CD4-positive, alpha-beta T cell (primary cell): ENCODE measurements around the gene CDH4. TPM values are rescaled to one million over a fixed set of nuclear protein-coding genes. Genes with fewer than 3 reads are reported as not detected.

Experiments used
- ATAC-seq: fragments of 200-7000 bp; cut with Tn5 transposase; one replicate; pipeline ENCODE4 v1.10.0; 2022; ENCODE audit warnings: mild to moderate bottlenecking; ENCODE audit not compliant: poor library complexity
- CTCF ChIA-PET: fragments of 350-600 bp; sonication (Branson Sonifier 250); formaldehyde crosslinking; loops from one replicate; lab custom pipeline; 2021; ENCODE audit warnings: antibody characterized with exemption, inconsistent platforms; lab: Charles Lee
- POLR2A ChIA-PET: fragments of 350-600 bp; sonication (Branson Sonifier 250); formaldehyde crosslinking; loops from one replicate; lab custom pipeline; 2021; ENCODE audit warnings: antibody characterized with exemption, inconsistent platforms; lab: Charles Lee
- DNase-seq, 14 experiments: peaks; one replicate each; pipeline ENCODE4 v3.0.0-alpha.2; 2013 to 2020; ENCODE audit warnings: mixed read lengths in 2 of 14
- H3K27ac ChIP-seq, 2 donors: one replicate each; pipeline versions ENCODE4 v1.5.1 to v1.7.0; 2013; ENCODE audit warnings: low read length in 2 of 2, low read depth in 1 of 2, mild to moderate bottlenecking in 1 of 2
- H3K27me3 ChIP-seq, 2 experiments: 1 replicate in 1 of 2; 2 replicates in 1 of 2; pipeline versions ENCODE4 v1.6.1 to v1.7.0; 2013; ENCODE audit warnings: low read length in 2 of 2, control low read depth in 1 of 2, mild to moderate bottlenecking in 1 of 2, moderate library complexity in 1 of 2; ENCODE audit not compliant: insufficient read depth in 2 of 2, control insufficient read depth in 1 of 2
- H3K36me3 ChIP-seq: one replicate; pipeline ENCODE4 v1.6.1; 2013; ENCODE audit warnings: low read length, control low read depth; ENCODE audit not compliant: insufficient read depth
- H3K4me1 ChIP-seq: one replicate; pipeline ENCODE4 v1.6.1; 2013; ENCODE audit warnings: low read length, control low read depth; ENCODE audit not compliant: insufficient read depth
- H3K4me3 ChIP-seq: one replicate; pipeline ENCODE4 v1.5.1; 2013; ENCODE audit warnings: mild to moderate bottlenecking, low read length, moderate library complexity
- H3K9me3 ChIP-seq, 2 experiments: 1 replicate in 1 of 2; 2 replicates in 1 of 2; pipeline versions ENCODE4 v1.6.1 to v1.7.0; 2013; ENCODE audit warnings: low read length in 2 of 2, mild to moderate bottlenecking in 2 of 2, control low read depth in 1 of 2, moderate library complexity in 1 of 2; ENCODE audit not compliant: control insufficient read depth in 1 of 2, insufficient read depth in 1 of 2
- H3K27ac Mint-ChIP-seq: one replicate; pipeline ENCODE4 v1.8.0; 2020; ENCODE audit warnings: mixed read lengths
- H3K27me3 Mint-ChIP-seq: one replicate; pipeline ENCODE4 v1.8.0; 2021; ENCODE audit warnings: mixed read lengths
- H3K36me3 Mint-ChIP-seq: one replicate; pipeline ENCODE4 v1.8.0; 2021; ENCODE audit warnings: low read depth, mixed read lengths
- H3K4me1 Mint-ChIP-seq: one replicate; pipeline ENCODE4 v1.8.0; 2021; ENCODE audit warnings: low read depth, mixed read lengths
- H3K4me3 Mint-ChIP-seq: one replicate; pipeline ENCODE4 v1.8.0; 2020; ENCODE audit warnings: mild to moderate bottlenecking, mixed read lengths
- H3K9me3 Mint-ChIP-seq: one replicate; pipeline ENCODE4 v1.8.0; 2020; ENCODE audit warnings: mixed read lengths
- CTCF ChIP-seq: fragments of 200-600 bp; IDR thresholded peaks from one replicate; pipeline ENCODE4 v1.8.0; 2022; ENCODE audit warnings: antibody characterized with exemption, mild to moderate bottlenecking
- intact Hi-C, 2 experiments: fragments of 100-400 bp; cut with DNase I in 1 of 2; cut with micrococcal nuclease in 1 of 2; formaldehyde crosslinking; loops; one replicate each; pipeline versions ENCODE4 v1.15.1 to v1.9.0; 2023 to 2025; cut with DNase I, micrococcal nuclease
- total RNA-seq, 174 experiments: library from RNA in 2 of 174; stranded (reverse) in 2 of 174; gene quantifications; one replicate each; pipeline ENCODE4 v1.2.3 and lab custom pipeline; 2021 to 2026

CDH4 gene
- total RNA-seq, 2 experiments from 2014 or later: 0.11 TPM

GRCh38 chr20:61913423-61914225, 661.6 kb downstream of the CDH4 start:
- POLR2A ChIA-PET: no interaction called here
- ATAC-seq: no peak

GRCh38 chr20:61915101-61915500, 663.0 kb downstream of the CDH4 start:
- Histone ChIP-seq H3K4me3 (no peak overlapping the region), H3K27me3 (peaks cover 0 to 5% of the 10 kb centered on the region in 2 experiments), H3K9me3 (peaks cover 0 to 24% of the 10 kb centered on the region in 2 experiments), H3K36me3 (no peaks in the 10 kb centered on the region), H3K4me1 (no peaks in the 10 kb centered on the region), H3K27ac (no peak overlapping the region)
- Mint-ChIP-seq H3K27me3 (peaks cover 8% of the 10 kb centered on the region), H3K27ac (no peak overlapping the region), H3K36me3 (no peaks in the 10 kb centered on the region), H3K4me1 (no peaks in the 10 kb centered on the region), H3K9me3 (no peaks in the 10 kb centered on the region), H3K4me3 (no peak overlapping the region)
- ChIA-PET POLR2A (no interaction called here), CTCF (no interaction called here)
- intact Hi-C loops: no loop called here
- DNase-seq (no peak), ATAC-seq (no peak)
- no peak for TF ChIP-seq CTCF

More at GRCh38 chr20:61913423-61914225, 661.6 kb downstream of the CDH4 start:
- Mint-ChIP-seq H3K27ac (no peak overlapping the region), H3K9me3 (no peaks in the 10 kb centered on the region), H3K36me3 (no peaks in the 10 kb centered on the region), H3K4me1 (no peaks in the 10 kb centered on the region), H3K4me3 (no peak overlapping the region), H3K27me3 (peaks cover 8% of the 10 kb centered on the region)
- no peak for DNase-seq
- no peak overlapping the region for H3K27ac ChIP-seq
- TF ChIP-seq CTCF: no peak
- H3K4me1 ChIP-seq: no peaks in the 10 kb centered on the region
- CTCF ChIA-PET: no interaction called here
- no peak overlapping the region for H3K4me3 ChIP-seq
- intact Hi-C loops: no loop called here
- H3K27me3 ChIP-seq: peaks cover 0 to 5% of the 10 kb centered on the region in 2 experiments
- peaks cover 0 to 13% of the 10 kb centered on the region in 2 experiments for H3K9me3 ChIP-seq
- H3K36me3 ChIP-seq: no peaks in the 10 kb centered on the region

DNA sequence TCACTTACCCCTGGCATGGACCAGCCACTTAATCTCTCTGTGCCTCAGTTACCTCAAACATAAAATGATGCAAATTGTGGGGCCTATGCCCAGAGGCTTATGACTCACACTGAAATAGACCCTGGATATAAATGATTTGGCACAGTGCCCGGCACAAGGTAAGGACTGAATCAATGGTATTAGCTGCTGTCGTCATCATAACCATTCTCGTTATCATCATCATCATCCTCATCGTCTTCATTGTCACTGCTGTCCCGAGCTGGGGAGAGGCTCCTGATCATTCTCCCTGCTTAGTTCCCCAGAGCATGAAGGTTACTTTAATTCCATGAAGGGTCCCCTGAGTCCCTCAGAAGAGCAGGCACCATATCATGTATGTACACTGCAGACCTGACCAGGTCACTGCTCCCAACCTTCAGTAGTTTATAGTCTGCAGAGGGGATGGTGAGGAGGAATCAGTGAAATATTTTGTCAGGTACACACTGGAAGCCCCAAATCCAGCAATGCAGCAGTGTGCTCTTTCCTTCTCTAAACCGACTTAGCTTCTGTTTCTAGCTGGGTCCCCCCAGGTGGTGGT, 664.3 kb downstream of the CDH4 start:
- no peaks in the 10 kb centered on the region for H3K9me3 Mint-ChIP-seq

More for the DNA sequence above, 664.3 kb downstream of the CDH4 start:
- Mint-ChIP-seq H3K4me1 (no peaks in the 10 kb centered on the region), H3K4me3 (no peak overlapping the region), H3K27me3 (peaks cover 8% of the 10 kb centered on the region), H3K36me3 (no peaks in the 10 kb centered on the region), H3K27ac (no peak overlapping the region)
- Histone ChIP-seq H3K27me3 (peaks cover 0 to 5% of the 10 kb centered on the region in 2 experiments), H3K9me3 (peaks cover 0 to 26% of the 10 kb centered on the region in 2 experiments), H3K4me1 (no peaks in the 10 kb centered on the region), H3K36me3 (no peaks in the 10 kb centered on the region), H3K4me3 (no peak overlapping the region), H3K27ac (no peak overlapping the region)
- intact Hi-C loops: no loop called here
- ATAC-seq: no peak
- CTCF ChIA-PET: no interaction called here
- no peak for TF ChIP-seq CTCF
- POLR2A ChIA-PET: no interaction called here
- no peak for DNase-seq
